HAP-1 (cell line): ENCODE results near the gene UCP3.

Experiments
- DNase-seq, 2 experiments: peaks; one replicate each; pipeline ENCODE4 v3.0.0-alpha.2; 2016 to 2020; ENCODE audit warnings: low spot score in 2 of 2
- H3K27me3 ChIP-seq: fragments of 250-450 bp; sonication (Bioruptor Pico); 2 replicates; pipeline ENCODE4 v1.5.1; 2020; ENCODE audit warnings: low read depth, mild to moderate bottlenecking, moderate library complexity
- H3K36me3 ChIP-seq: fragments of 250-450 bp; sonication (Bioruptor Pico); replicated peaks from 2 replicates; pipeline ENCODE4 v1.5.1; 2020; ENCODE audit warnings: mild to moderate bottlenecking
- H3K4me1 ChIP-seq: fragments of 250-450 bp; sonication (Bioruptor Pico); 2 replicates; pipeline ENCODE4 v1.5.1; 2020; ENCODE audit warnings: mild to moderate bottlenecking
- H3K4me3 ChIP-seq: fragments of 250-450 bp; sonication (Bioruptor Pico); 2 replicates; pipeline ENCODE4 v1.5.1; 2020; ENCODE audit warnings: mild to moderate bottlenecking, moderate library complexity
- H3K9me3 ChIP-seq: fragments of 250-450 bp; sonication (Bioruptor Pico); 2 replicates; pipeline ENCODE4 v1.5.1; 2020; ENCODE audit warnings: mild to moderate bottlenecking, moderate library complexity
- in situ Hi-C: fragments of 300-500 bp; cut with MboI; formaldehyde crosslinking; loops from 3 replicates; pipeline ENCODE4 v1.14.3; 2020; ENCODE audit warnings: low sequenced_read_pairs, inconsistent platforms, mixed read lengths

The UCP3 gene

DNA sequence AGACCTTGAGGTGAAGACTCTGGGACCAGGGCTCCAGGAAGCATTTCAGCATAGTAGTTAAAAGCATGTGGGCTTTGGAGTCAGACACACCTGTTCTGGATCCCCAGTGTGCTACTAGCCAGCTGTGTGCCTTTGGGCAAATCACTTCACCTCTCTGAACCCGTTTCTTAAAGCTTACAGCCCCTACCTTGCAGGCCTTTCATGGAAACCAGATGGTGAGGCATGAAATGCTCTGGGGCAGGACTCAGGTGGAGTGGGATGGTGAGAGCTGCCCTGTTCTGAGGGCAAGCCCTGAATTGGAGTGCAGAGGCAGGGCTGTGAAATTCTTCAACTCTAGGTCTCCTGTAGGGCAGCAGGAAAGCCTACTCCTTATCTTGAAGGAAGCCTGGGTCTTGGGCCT, 36.7 kb downstream of the UCP3 start:
- in situ Hi-C loops = no loop called here
- Histone ChIP-seq H3K4me3 (no peak overlapping the region), H3K36me3 (peaks cover 33% of the 10 kb centered on the region), H3K9me3 (no peaks in the 10 kb centered on the region), H3K4me1 (no peaks in the 10 kb centered on the region), H3K27me3 (no peaks in the 10 kb centered on the region)
- no peak for DNase-seq

DNA sequence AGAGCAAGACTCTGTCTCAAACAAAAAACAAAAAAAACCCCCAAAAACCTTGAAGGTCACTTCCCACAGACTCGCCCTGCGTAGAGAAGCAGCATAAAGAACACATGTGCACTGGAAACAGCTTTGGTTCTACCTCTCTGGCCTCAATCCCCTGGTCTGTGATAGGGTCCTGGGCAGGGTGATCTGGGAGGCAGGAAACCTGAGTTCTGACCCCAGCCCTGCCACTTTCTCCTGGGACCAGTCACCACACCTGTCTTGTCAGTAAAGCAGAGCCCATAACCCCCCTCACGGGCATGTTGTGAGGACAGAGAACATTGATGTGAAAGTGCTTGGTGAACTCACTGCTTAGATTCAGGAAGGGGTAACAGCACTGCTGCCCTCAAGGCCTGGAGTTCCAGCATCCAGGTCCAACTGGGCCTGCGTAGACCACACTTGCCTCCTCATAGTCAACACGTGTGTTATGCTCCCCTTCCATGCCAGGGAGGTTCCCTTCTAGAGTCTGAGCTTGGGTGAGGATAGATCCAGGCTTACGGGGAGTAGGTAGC, 37.6 kb downstream of the UCP3 start:
- no peaks in the 10 kb centered on the region for H3K4me1 ChIP-seq
- no peaks in the 10 kb centered on the region for H3K9me3 ChIP-seq
- H3K36me3 ChIP-seq = peaks cover 23% of the 10 kb centered on the region
- in situ Hi-C loops = no loop called here
- DNase-seq = no peak
- H3K4me3 ChIP-seq = no peak overlapping the region
- H3K27me3 ChIP-seq = no peaks in the 10 kb centered on the region

GRCh38 chr11:73969991-73970800, 38.7 kb downstream of the UCP3 start:
- DNase-seq = no peak
- no peaks in the 10 kb centered on the region for H3K4me1 ChIP-seq
- no peak overlapping the region for H3K4me3 ChIP-seq
- H3K27me3 ChIP-seq = no peaks in the 10 kb centered on the region
- in situ Hi-C loops = loop anchor here (10.0 kb wide), 1 partner anchor 275 kb away; no protein-coding TSS in a partner anchor
- peaks cover 13% of the 10 kb centered on the region for H3K36me3 ChIP-seq
- no peaks in the 10 kb centered on the region for H3K9me3 ChIP-seq

DNA sequence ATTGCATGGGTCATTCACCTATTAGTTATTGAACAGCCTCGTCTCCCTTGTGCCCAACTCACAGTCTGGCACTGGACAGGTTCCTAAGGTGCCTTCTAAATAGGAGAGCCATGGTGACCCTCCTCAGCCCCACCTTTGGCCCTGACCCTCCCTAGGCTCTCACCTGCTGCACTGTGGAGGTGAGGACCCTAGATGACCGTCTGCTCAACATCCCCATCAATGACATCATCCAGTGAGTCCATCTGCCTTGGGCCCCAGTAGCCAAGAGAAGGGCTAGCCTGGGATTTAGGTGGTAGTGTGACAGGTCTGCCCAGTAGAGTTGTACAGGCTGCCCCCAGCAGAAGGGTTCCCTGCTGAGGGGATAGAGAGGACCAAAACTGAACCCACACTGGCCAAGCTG, 39.8 kb downstream of the UCP3 start:
- in situ Hi-C loops = loop anchor here (10.0 kb wide), 1 partner anchor 276 kb away; no protein-coding TSS in a partner anchor
- Histone ChIP-seq H3K4me1 (no peaks in the 10 kb centered on the region), H3K9me3 (no peaks in the 10 kb centered on the region), H3K27me3 (no peaks in the 10 kb centered on the region), H3K36me3 (peaks cover 2% of the 10 kb centered on the region; the same call in 1 of the 2 replicates), H3K4me3 (no peak overlapping the region)
- DNase-seq = no peak

- no peaks in the 10 kb centered on the region for H3K4me1 ChIP-seq
- H3K27me3 ChIP-seq = no peaks in the 10 kb centered on the region
- no peak overlapping the region for H3K4me3 ChIP-seq
- DNase-seq = no peak
- H3K36me3 ChIP-seq = peaks cover 2% of the 10 kb centered on the region; the same call in 1 of the 2 replicates
- no peaks in the 10 kb centered on the region for H3K9me3 ChIP-seq
- in situ Hi-C loops = loop anchor here (10.0 kb wide), 1 partner anchor 276 kb away; no protein-coding TSS in a partner anchor
These were observed 40.4 kb downstream of the UCP3 start for GRCh38 chr11:73968356-73968966.

GRCh38 chr11:73965764-73966121, 43.1 kb downstream of the UCP3 start:
- Histone ChIP-seq H3K9me3 (no peaks in the 10 kb centered on the region), H3K27me3 (no peaks in the 10 kb centered on the region), H3K4me3 (no peak overlapping the region), H3K36me3 (no peaks in the 10 kb centered on the region), H3K4me1 (no peaks in the 10 kb centered on the region)
- no peak for DNase-seq
- in situ Hi-C loops = loop anchor here (10.0 kb wide), 1 partner anchor 279 kb away; no protein-coding TSS in a partner anchor

DNA sequence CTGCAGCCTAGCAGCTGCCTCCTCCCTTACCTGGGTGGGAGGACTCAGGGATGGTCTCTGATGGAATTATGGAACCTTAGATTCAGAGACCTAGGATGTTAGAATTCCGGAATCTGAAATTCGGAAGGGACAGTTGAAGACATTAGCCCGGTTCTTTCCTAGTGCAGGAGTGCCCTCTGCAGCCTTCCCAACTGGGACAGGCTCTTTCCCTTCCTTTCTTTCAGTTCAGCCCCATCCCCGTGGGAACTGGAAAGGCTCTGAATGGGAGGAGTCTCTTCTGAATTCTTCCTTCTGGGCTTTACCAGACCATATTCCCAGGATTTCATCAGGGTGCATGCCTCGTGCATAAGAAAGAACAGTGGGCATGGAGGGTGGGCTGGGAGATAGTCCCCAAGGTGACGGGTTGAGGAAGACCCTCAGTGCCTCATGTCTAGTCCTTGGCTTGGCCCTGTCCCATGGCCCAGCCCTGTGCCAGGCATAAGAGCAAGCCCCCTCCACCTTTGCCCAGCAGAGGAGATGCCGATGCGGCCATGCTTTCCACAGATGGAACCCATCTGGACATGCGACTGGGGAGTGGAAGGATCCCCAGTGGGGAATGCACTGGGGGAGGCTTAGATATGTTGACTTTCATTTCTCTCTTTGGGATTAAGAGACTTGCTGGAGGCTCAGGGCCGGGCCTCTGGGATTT, 43.7 kb downstream of the UCP3 start:
- no peak for DNase-seq
- Histone ChIP-seq H3K27me3 (no peaks in the 10 kb centered on the region), H3K36me3 (no peaks in the 10 kb centered on the region), H3K9me3 (no peaks in the 10 kb centered on the region), H3K4me1 (no peaks in the 10 kb centered on the region), H3K4me3 (no peak overlapping the region)
- in situ Hi-C loops = loop anchor here (10.0 kb wide), 1 partner anchor 280 kb away; no protein-coding TSS in a partner anchor

GRCh38 chr11:73963861-73964260, 45.0 kb downstream of the UCP3 start:
- DNase-seq = no peak
- no peaks in the 10 kb centered on the region for H3K27me3 ChIP-seq
- no peaks in the 10 kb centered on the region for H3K4me1 ChIP-seq
- no peak overlapping the region for H3K4me3 ChIP-seq
- H3K36me3 ChIP-seq = no peaks in the 10 kb centered on the region
- no peaks in the 10 kb centered on the region for H3K9me3 ChIP-seq
- in situ Hi-C loops = loop anchor here (10.0 kb wide), 1 partner anchor 281 kb away; no protein-coding TSS in a partner anchor

- DNase-seq = no peak
- H3K9me3 ChIP-seq = no peaks in the 10 kb centered on the region
- no peaks in the 10 kb centered on the region for H3K4me1 ChIP-seq
- H3K36me3 ChIP-seq = no peaks in the 10 kb centered on the region
- H3K27me3 ChIP-seq = no peaks in the 10 kb centered on the region
- in situ Hi-C loops = loop anchor here (10.0 kb wide), 1 partner anchor 283 kb away; no protein-coding TSS in a partner anchor
- no peak overlapping the region for H3K4me3 ChIP-seq
These were observed 46.7 kb downstream of the UCP3 start for GRCh38 chr11:73962101-73962705.

- in situ Hi-C loops = loop anchor here (10.0 kb wide), 1 partner anchor 283 kb away; no protein-coding TSS in a partner anchor
- H3K4me1 ChIP-seq = no peaks in the 10 kb centered on the region
These were observed 47.6 kb downstream of the UCP3 start for GRCh38 chr11:73961321-73961720.

GRCh38 chr11:73958521-73959141, 50.3 kb downstream of the UCP3 start:
- H3K4me3 ChIP-seq = no peak overlapping the region
- H3K9me3 ChIP-seq = no peaks in the 10 kb centered on the region
- no peaks in the 10 kb centered on the region for H3K4me1 ChIP-seq
- H3K27me3 ChIP-seq = no peaks in the 10 kb centered on the region
- in situ Hi-C loops = no loop called here
- DNase-seq = no peak
- no peaks in the 10 kb centered on the region for H3K36me3 ChIP-seq

More at GRCh38 chr11:73961321-73961720, 47.6 kb downstream of the UCP3 start:
- Histone ChIP-seq H3K9me3 (no peaks in the 10 kb centered on the region), H3K4me3 (no peak overlapping the region), H3K36me3 (no peaks in the 10 kb centered on the region), H3K27me3 (no peaks in the 10 kb centered on the region)
- DNase-seq = no peak

- Histone ChIP-seq H3K27me3 (no peaks in the 10 kb centered on the region), H3K9me3 (no peaks in the 10 kb centered on the region), H3K4me1 (peaks cover 5% of the 10 kb centered on the region), H3K4me3 (no peak overlapping the region), H3K36me3 (no peaks in the 10 kb centered on the region)
- in situ Hi-C loops = no loop called here
- DNase-seq = no peak
These were observed 51.1 kb downstream of the UCP3 start for GRCh38 chr11:73957654-73958361.
